Measurements from ENCODE around the gene H19.

H19 gene

DNA sequence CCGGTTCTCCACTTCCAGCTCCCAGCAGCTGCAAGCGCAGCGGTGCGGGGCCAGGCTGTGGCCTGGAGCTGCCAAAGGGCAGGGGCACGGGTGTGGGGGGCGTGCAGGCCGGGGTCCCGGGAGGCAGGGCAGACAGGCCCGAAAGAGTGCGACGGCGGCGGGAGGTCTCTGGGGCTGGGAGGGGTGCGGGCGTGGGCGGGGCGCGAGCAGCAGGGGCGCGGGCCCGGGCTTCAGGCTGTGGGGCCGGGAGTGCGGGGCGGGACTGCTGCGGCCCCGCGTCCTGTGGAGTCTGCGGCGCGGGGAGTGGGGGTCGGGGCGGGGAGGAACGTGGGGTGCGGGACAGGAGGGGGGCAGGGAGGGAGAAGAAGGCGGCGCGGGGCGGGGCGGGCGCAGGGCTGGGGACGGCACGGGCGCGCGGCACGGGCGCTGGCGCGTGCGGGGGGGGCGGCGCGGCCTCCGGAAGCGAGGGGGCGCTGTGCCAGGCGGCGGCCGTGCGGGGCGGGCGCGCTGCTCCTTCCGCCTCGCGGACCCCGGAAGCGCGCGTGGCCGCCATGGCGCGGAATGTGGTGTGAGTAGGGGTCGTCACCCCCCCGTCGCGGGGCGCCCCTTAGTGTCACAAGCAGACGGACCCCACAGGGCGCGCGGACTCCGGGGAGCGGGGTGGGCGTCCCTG, 50.7 kb downstream of the H19 start, which contains the start of gene MRPL23:
Gene MRPL23, plus strand, starts transcription at position 521 of the 673 bp plus-strand sequence. Its CDS starts 31 bp downstream, at position 552.
- DNase-seq (ENCODE audit: low spot score), result no peak
